Large intestine (tissue), 3 donors: Measurements from ENCODE around the gene TMEM240. TPM values are rescaled to one million over a fixed set of nuclear protein-coding genes. Genes with fewer than 3 reads are reported as not detected.

Experiments used
- DNase-seq, 2 donors: peaks; one replicate each; pipeline versions ENCODE4 v3.0.0 to v3.0.0-alpha.2; 2013
- H3K27ac ChIP-seq: one replicate; pipeline ENCODE4 v1.5.1; 2013; ENCODE audit warnings: low read length
- H3K27me3 ChIP-seq: 2 replicates; pipeline ENCODE4 v1.6.1; 2013; ENCODE audit warnings: low read length; ENCODE audit not compliant: control insufficient read depth, insufficient read depth
- H3K36me3 ChIP-seq: 2 replicates; pipeline ENCODE4 v1.6.1; 2013; ENCODE audit warnings: low read length; ENCODE audit not compliant: control insufficient read depth, insufficient read depth
- H3K4me1 ChIP-seq: one replicate; pipeline ENCODE4 v1.6.1; 2013; ENCODE audit warnings: low read length; ENCODE audit not compliant: control insufficient read depth, insufficient read depth
- H3K4me3 ChIP-seq: one replicate; pipeline ENCODE4 v1.5.1; 2013; ENCODE audit warnings: low read length
- H3K9me3 ChIP-seq: one replicate; pipeline ENCODE4 v1.6.1; 2013; ENCODE audit warnings: mild to moderate bottlenecking, low read depth, low read length, moderate library complexity; ENCODE audit not compliant: control insufficient read depth
- WGBS: methylation state at CpG from one replicate; pipeline ENCODE4 v1.1.5; 2013; ENCODE audit warnings: low lambda C conversion rate; ENCODE audit not compliant: insufficient coverage; 5-methylcytosine and 5-hydroxymethylcytosine counted together
- polyA plus RNA-seq: library from polyadenylated mRNA; unstranded; fragments of 120-200 nt; gene quantifications from one replicate; pipeline ENCODE4 v1.2.1, GENCODE V29; 2013

Gene TMEM240
- polyA plus RNA-seq, 1 donor: 3.9 TPM

- H3K27ac ChIP-seq: no peak overlapping the region
- WGBS: no CpG with 5 or more reads among the region's 7 CpGs
Observed at GRCh38 chr1:1550087-1550486, 9.7 kb upstream of the TMEM240 start.

GRCh38 chr1:1548591-1548990 lies 8.2 kb upstream of the TMEM240 start:
- WGBS: 58% methylated on average over 3 of the region's 14 CpGs
- H3K27me3 ChIP-seq: no peaks in the 10 kb centered on the region

More at GRCh38 chr1:1550087-1550486, 9.7 kb upstream of the TMEM240 start:
- no peak for DNase-seq
- Histone ChIP-seq H3K4me1 (no peaks in the 10 kb centered on the region), H3K36me3 (peaks cover 5% of the 10 kb centered on the region), H3K4me3 (no peak overlapping the region), H3K27me3 (no peaks in the 10 kb centered on the region), H3K9me3 (no peaks in the 10 kb centered on the region)

DNA sequence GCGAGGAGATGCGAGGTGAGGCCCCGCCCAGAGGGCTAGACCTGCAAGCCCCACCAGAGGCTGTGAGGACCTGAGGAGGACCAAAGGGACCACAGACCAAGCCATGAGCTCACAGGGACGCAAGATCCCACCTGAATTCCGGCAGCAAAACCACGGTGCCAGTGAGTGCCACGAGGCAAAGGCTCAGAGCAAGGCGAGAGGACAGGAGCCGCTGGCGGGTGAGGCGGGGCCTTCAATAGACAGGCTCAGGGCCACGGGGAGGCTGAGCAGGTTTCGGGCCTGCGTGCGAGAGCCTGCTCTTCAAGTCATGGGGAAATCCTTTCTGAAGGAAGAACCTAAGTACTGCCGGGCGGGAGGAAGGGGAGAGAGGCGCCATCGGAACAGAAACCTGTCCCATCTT lies 7.1 kb upstream of the TMEM240 start:
- H3K27me3 ChIP-seq: no peaks in the 10 kb centered on the region
- H3K4me3 ChIP-seq: no peak overlapping the region
- peaks cover 11% of the 10 kb centered on the region for H3K36me3 ChIP-seq
- no CpG with 5 or more reads among the region's 19 CpGs for WGBS
- DNase-seq: no peak
- no peak overlapping the region for H3K27ac ChIP-seq
- peaks cover 13% of the 10 kb centered on the region for H3K4me1 ChIP-seq
- H3K9me3 ChIP-seq: peaks cover 5% of the 10 kb centered on the region

More at GRCh38 chr1:1548591-1548990, 8.2 kb upstream of the TMEM240 start:
- H3K27ac ChIP-seq: no peak overlapping the region
- no peak for DNase-seq
- peaks cover 5% of the 10 kb centered on the region for H3K36me3 ChIP-seq
- H3K4me3 ChIP-seq: no peak overlapping the region
- no peaks in the 10 kb centered on the region for H3K9me3 ChIP-seq
- H3K4me1 ChIP-seq: peaks cover 2% of the 10 kb centered on the region

GRCh38 chr1:1547011-1547410 lies 6.6 kb upstream of the TMEM240 start:
- no peak overlapping the region for H3K4me3 ChIP-seq
- no peaks in the 10 kb centered on the region for H3K27me3 ChIP-seq
- H3K4me1 ChIP-seq: peaks cover 17% of the 10 kb centered on the region
- H3K9me3 ChIP-seq: peaks cover 9% of the 10 kb centered on the region
- no CpG with 5 or more reads among the region's 9 CpGs for WGBS
- peaks cover 15% of the 10 kb centered on the region for H3K36me3 ChIP-seq
- H3K27ac ChIP-seq: no peak overlapping the region
- DNase-seq: no peak

GRCh38 chr1:1545946-1546737 lies 5.7 kb upstream of the TMEM240 start:
- peaks cover 20% of the 10 kb centered on the region for H3K4me1 ChIP-seq
- no peak overlapping the region for H3K4me3 ChIP-seq
- no peak for DNase-seq
- no CpG with 5 or more reads among the region's 23 CpGs for WGBS
- no peak overlapping the region for H3K27ac ChIP-seq
- peaks cover 12% of the 10 kb centered on the region for H3K9me3 ChIP-seq
- H3K27me3 ChIP-seq: no peaks in the 10 kb centered on the region
- peaks cover 23% of the 10 kb centered on the region for H3K36me3 ChIP-seq

GRCh38 chr1:1544544-1544943 lies 4.1 kb upstream of the TMEM240 start:
- no peak for DNase-seq
- H3K36me3 ChIP-seq: peaks cover 26% of the 10 kb centered on the region
- peaks cover 12% of the 10 kb centered on the region for H3K9me3 ChIP-seq
- no peak overlapping the region for H3K27ac ChIP-seq
- peaks cover 1% of the 10 kb centered on the region for H3K27me3 ChIP-seq
- peaks cover 24% of the 10 kb centered on the region for H3K4me1 ChIP-seq
- WGBS: no CpG with 5 or more reads among the region's 10 CpGs
- H3K4me3 ChIP-seq: no peak overlapping the region

- peak overlapping the region; percentile 48 for H3K27ac ChIP-seq
- peak; percentile 58 to 62 for DNase-seq
Observed at GRCh38 chr1:1543706-1544099, 3.3 kb upstream of the TMEM240 start.

GRCh38 chr1:1542766-1543705 lies 2.6 kb upstream of the TMEM240 start:
- H3K36me3 ChIP-seq: peaks cover 28% of the 10 kb centered on the region
- peak overlapping the region; percentile 48 for H3K27ac ChIP-seq
- no CpG with 5 or more reads among the region's 45 CpGs for WGBS
- H3K27me3 ChIP-seq: peaks cover 8% of the 10 kb centered on the region
- H3K4me3 ChIP-seq: peak overlapping the region; percentile 21
- peaks cover 24% of the 10 kb centered on the region for H3K4me1 ChIP-seq
- peak; percentile 89 to 93 for DNase-seq
- H3K9me3 ChIP-seq: peaks cover 16% of the 10 kb centered on the region

More at GRCh38 chr1:1543706-1544099, 3.3 kb upstream of the TMEM240 start:
- H3K36me3 ChIP-seq: peaks cover 26% of the 10 kb centered on the region
- H3K4me1 ChIP-seq: peaks cover 24% of the 10 kb centered on the region
- peaks cover 12% of the 10 kb centered on the region for H3K9me3 ChIP-seq
- no CpG with 5 or more reads among the region's 19 CpGs for WGBS
- H3K27me3 ChIP-seq: peaks cover 8% of the 10 kb centered on the region
- H3K4me3 ChIP-seq: peak overlapping the region; percentile 21

GRCh38 chr1:1541956-1542765 lies 1.7 kb upstream of the TMEM240 start:
- Histone ChIP-seq H3K4me3 (no peak overlapping the region), H3K27ac (no peak overlapping the region), H3K27me3 (peaks cover 8% of the 10 kb centered on the region), H3K4me1 (peaks cover 24% of the 10 kb centered on the region), H3K36me3 (peaks cover 28% of the 10 kb centered on the region), H3K9me3 (peaks cover 16% of the 10 kb centered on the region)
- 80% methylated on average over 1 of the region's 37 CpGs for WGBS
- DNase-seq: no peak
